Mammary epithelial cell (primary cell): ENCODE measurements around the gene SIGLEC6.

Source experiments
- EZH2 ChIP-seq: IDR thresholded peaks from 2 replicates; pipeline ENCODE4 v1.6.1; 2012; ENCODE audit warnings: low read length, inconsistent platforms, borderline replicate concordance
- TF ChIP-seq, protein P1 (sequence below), 2 donors: IDR thresholded peaks in 1 of 2; conservative IDR thresholded peaks in 1 of 2; 2 replicates each; pipeline ENCODE4 v1.5.1; 2011 to 2012; ENCODE audit warnings: inconsistent platforms in 2 of 2, low read length in 2 of 2, mild to moderate bottlenecking in 2 of 2, control low read depth in 1 of 2, low read depth in 1 of 2; ENCODE audit not compliant: insufficient read depth in 1 of 2; ENCODE audit errors: extremely low read depth in 1 of 2

DNA sequence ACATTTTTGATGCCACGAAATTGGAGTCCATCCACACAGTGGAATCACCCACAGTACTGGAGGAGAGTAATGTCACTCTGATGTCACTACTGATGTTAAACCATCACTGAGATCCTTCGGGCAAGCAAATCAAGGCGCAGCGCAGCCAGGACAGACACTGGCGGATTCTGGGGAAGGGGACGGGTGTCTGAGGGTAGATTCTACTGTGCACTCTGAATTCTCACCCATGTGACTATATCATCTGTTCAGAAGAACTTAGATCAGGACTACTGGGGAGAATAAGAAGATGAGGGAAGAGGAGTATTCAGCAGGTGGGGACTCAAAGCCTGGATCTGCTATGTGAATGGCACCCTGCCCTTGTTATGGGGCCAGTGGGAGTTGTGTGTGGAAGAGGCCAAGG lies 12.6 kb upstream of the SIGLEC6 start:
- TF ChIP-seq, protein P1, sequence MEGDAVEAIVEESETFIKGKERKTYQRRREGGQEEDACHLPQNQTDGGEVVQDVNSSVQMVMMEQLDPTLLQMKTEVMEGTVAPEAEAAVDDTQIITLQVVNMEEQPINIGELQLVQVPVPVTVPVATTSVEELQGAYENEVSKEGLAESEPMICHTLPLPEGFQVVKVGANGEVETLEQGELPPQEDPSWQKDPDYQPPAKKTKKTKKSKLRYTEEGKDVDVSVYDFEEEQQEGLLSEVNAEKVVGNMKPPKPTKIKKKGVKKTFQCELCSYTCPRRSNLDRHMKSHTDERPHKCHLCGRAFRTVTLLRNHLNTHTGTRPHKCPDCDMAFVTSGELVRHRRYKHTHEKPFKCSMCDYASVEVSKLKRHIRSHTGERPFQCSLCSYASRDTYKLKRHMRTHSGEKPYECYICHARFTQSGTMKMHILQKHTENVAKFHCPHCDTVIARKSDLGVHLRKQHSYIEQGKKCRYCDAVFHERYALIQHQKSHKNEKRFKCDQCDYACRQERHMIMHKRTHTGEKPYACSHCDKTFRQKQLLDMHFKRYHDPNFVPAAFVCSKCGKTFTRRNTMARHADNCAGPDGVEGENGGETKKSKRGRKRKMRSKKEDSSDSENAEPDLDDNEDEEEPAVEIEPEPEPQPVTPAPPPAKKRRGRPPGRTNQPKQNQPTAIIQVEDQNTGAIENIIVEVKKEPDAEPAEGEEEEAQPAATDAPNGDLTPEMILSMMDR (conservative IDR thresholded peaks at IDR 0.05 in 1 of 2, IDR thresholded peaks at IDR 0.05 in 1 of 2; ENCODE audit: extremely low read depth in 1 of 2, insufficient read depth in 1 of 2, low read depth in 1 of 2, low read length in 2 of 2) = no peak
- TF ChIP-seq EZH2 = no peak
